Medulla oblongata (tissue), 1 donor: ENCODE data around the gene PTPRS.

Experiments
- DNase-seq: peaks from one replicate; pipeline ENCODE4 v3.0.0-alpha.2; 2015; ENCODE audit errors: extremely low spot score

PTPRS gene

DNA sequence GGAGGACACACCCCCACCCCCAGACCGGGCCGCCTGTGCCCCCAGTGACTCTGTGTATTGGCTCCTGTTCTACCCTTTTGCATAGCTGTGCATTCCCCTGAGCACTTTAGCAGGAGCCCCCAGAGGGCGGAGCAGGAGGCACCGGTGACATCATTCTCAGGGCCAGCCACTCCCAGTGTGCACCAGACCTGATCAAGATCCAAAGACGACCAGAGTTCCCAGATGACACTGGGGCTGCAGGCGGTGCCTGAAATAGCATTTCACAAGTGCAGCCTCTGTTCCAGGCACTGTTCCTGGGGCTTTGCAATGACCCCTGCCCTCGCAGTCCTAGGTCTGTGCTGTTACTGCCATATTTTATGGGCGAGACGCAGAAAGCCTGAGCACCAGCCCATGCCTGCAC, 14.5 kb upstream of the PTPRS start:
- DNase-seq: no peak

DNA sequence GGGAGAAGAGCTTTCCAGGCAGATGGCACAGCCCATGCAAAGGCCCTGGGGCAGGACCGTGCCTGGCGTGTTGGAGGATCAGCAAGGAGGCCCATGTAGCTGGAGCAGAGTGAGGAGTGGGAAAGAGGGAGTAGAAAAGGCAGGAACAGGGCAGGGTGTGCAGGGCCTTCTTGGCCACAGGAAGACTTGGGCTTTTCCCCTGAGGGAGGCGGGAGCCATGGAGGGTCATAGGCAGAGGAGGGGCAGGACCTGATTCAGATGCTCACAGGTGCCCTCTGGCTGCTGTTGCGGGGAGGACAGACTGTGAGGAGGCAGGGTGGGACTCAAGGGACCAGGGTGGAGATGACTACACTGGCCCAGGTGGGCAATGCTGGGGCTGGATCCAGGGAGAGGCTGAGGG, 13.8 kb upstream of the PTPRS start:
- DNase-seq: no peak

DNA sequence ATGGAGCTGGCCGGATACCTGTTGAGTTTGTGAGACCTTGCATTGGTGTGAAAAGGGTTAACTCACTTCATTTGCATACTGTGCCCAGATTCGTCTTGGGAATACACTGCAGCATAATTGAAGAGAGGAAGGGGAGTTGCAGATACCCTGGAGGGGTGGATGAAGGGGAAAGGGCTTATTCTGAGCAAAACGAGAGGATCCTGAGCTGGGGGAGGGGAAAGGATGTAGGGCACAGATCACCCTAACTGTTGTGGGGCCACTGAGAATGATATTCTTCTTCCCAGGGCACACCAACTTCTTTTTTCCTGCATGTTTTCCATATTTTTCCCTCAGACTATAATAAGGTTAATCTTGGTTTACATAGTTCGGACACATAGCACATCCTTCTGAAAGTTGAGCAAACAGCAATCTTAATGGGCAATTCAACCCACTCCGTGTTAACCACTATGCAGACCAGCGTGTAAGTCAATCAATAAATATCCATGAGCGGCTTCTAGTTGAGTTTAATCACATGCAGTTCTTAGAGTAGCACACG, 11.7 kb upstream of the PTPRS start:
- DNase-seq: no peak

DNA sequence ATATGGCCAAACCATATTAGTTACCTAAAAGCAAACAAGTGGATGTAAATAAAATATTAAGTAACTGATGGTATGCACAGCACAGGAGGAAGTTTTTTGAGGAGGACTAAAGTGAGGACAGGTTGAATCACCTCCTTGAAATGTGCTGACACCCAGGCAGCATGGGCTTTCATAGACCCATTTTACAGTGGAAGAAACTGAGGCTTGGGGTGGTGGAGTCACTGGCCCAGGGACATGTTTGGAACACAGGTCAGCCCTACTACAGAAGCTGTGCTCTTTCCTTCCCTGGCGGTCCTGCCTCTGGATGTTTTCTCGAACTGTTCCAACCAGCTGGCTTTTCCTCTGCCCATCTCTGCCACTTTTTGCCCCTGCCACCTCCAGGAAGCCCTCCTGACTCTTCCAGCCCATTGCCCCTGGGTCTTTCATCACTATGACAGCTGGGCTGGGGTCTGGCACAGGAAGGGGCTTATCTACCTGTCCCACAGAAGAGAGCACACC, 11.2 kb upstream of the PTPRS start:
- no peak for DNase-seq

- DNase-seq: no peak
Observed at GRCh38 chr19:5349041-5349440, 8.4 kb upstream of the PTPRS start.

GRCh38 chr19:5345895-5346386, 5.3 kb upstream of the PTPRS start:
- no peak for DNase-seq

- DNase-seq: no peak
Observed at GRCh38 chr19:5343848-5344247, 3.2 kb upstream of the PTPRS start.

DNA sequence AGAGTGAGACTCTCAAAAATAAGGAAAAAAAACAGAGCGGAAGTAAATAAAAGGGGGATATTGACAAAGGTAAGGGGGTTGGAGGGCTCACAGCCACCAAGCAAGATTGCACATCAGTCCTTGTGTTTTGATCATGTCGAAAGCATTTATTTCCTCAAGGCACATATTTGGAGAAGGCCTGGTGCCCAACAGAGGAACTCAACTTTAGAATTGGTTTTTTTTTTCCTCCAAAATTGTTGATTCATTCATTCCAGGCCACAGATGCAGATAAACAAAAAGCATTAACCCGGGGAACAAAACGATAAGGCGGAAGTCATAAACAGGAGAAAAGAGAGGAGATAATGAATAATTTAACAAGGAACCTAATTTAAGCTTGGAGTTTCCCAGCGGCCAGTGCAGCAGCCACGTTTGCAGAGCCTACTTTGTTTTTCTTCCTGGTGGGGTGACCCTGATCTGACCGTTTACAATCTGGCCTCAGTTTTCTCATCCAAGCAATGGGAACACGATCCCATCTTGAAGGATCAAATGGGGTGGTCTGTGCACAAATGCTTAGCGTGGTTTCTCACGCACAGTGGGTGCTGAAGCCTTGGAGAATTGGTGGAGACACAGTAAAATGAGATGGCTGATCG, 2.1 kb upstream of the PTPRS start:
- no peak for DNase-seq

DNA sequence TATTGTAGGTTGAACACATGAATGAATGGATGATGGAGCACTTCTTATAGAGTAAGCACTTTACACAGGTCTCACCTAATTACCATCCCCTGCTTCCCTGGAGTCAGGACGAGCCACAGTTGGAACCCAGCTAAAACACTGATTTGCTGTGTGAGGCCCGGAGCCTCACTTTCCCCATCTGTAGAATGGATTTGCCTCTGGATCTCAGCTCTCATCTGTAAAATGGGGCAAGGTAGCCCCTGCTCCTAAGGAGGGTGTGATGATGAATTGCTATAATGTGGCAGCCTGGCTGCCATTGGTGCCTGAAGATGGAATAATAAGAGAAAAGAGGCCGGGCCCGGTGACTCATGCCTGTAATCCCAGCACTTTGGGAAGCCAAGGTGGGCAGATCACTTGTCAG, 1.4 kb upstream of the PTPRS start:
- DNase-seq: no peak

GRCh38 chr19:5341448-5341820, 822 bp upstream of the PTPRS start:
- DNase-seq: no peak

DNA sequence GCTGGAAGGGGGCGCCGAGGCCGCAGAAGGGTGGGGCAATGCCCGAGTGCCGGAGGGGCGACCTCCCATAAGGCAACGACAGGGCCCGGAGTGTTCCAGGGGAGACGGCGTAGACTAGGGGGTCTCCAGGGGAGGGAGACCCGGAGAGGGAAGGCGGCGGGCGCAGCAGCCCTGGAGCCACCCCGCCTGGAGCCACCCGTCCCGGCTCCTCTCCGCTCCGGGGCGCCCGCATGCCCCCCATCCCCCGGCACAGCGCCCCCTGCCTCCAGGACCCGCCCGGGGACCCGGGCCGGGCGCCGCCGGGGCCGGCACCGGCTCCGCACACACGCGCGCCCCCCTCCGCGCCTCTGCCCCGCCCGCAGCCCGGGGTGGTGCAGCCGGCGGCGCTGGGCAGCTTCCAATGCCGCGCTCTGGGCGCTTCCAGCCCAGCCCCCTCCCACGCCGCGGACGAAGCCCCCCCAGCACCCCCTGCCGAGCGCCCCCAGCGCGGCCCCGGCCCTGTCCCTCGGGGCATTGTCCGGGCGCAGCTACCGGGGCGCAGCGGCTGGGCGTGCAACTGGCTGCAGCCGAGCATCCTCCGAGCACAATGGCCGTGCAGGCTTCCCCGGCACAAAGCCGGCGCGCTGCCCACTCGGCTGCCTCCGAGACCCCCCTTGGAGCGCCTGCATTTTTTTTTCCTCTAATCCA, 519 bp downstream of the PTPRS start:
- DNase-seq: peak; percentile 15

DNA sequence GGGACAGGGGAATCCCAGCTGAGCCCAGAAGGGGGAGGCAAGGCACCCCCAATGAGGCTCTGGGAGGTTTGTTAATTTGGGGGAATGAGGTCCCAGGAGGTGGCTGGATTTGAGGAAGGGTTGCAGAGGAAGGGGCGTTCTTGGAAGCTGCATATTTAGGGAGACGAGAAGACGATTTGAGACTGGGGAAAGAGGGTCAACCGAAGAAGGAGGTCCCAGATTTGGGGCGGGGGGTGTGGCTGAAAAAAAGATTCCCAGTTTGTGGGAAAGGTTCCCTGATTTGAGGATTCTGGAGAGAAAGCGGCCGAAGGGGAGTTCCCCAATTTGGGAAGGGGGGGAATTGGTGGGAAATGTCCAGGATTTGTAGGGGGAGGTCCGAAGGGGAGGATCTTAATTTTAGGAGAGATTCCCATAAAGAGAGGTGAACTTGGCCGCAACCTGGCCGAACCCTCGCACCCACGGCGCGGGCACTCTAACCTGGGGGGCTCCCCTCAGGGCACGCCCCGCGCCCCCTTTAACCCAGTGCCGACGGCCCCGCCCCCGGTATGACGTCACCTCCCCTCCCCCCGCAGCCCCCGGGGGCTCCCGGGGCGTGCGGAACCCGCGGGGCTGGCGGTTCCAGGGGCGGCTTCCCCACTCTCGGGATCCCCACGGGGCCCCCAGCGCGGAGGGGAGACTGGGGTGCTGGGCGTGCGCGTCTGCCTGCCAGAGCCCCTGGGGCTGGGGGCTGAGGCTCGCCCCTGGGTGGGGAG, 1.2 kb downstream of the PTPRS start:
- no peak for DNase-seq

GRCh38 chr19:5338656-5339197, 1.9 kb downstream of the PTPRS start:
- DNase-seq: peak; percentile 32

GRCh38 chr19:5337708-5338655, 2.6 kb downstream of the PTPRS start:
- no peak for DNase-seq

DNA sequence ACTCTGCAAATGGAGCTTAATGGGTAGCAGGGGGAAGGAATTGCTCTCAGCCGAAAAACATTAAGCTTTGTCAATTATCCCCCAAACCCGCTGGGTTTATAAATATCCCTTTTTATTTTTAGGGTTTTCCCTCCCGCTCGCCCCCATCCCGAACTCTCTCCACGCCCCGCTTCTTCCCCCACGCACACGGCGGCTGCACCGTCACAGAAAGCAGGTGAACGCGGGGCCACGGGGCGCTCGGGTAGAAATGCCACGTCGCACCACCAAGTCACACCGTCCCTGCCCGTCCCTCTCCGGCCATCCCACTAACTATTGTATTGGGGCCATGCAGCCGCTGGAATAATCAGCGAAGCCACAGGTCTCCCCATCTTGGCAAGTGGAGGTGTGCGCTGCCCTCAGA, 3.5 kb downstream of the PTPRS start:
- no peak for DNase-seq

DNA sequence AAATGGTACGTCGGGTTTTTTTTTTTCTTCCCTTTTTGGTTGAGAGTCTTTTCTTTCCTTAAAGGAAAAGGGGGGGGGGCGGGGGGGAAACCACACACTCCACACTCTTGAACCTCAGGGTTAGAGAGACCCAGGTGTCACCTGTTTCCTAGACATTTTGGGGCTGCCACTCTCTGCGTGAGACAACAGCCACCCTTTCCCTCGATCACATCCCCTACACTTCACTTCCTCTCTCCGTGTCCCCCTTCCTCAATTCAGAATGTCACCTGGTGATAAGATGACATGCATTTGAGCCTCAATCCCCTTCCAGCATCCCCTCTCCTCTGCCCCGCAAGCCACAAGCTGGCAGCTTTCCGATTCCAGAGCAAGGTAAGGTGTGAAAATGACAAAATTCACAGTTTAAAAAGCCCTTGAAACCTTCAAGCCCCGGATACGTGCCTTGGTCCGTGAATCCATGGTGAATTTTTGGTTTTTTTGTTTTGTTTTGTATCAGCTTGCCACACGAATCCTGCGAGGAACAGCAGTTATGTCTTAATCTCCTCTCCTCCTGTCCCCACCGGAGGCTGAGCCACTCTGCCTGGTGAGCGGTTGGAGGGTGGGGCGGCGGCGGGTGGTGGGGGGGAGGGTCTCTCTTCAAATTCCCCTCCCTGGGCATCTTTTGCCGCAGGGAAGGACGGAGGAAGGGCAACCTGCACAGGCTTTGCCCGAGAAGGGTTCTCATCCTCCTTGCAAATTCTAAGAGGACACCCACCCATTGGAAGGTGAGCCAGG, 4.2 kb downstream of the PTPRS start:
- no peak for DNase-seq

- DNase-seq: no peak
Observed at GRCh38 chr19:5335593-5335992, 5.0 kb downstream of the PTPRS start.

- DNase-seq: no peak
Observed at GRCh38 chr19:5334824-5335500, 5.7 kb downstream of the PTPRS start.

DNA sequence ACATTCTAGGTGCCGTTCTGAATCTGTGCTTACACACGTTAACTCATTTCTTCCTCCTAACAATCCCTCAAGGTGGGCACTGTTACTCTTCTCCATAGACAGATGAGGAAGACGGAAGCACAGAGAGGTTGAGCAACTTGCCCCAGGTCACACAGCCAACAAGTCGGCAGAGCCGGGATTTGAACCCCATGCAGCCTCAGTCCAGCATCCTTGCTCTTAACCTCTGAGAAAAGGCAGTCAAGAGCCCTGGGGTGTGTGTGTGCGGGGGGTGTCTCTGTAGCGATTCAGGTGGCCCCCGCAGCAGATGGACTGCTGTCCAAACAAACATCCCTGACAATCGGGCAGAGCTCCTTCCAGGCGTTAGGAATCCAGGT, 6.3 kb downstream of the PTPRS start:
- no peak for DNase-seq
